K562 (cell line): ENCODE results near the gene CWC22. TPM values are rescaled to one million over a fixed set of nuclear protein-coding genes. Genes with fewer than 3 reads are reported as not detected.

Source experiments
- CEBPB ChIP-seq: fragments of 450-650 bp; IDR thresholded peaks from 2 replicates; pipeline ENCODE4 v1.6.1; 2016; ENCODE audit warnings: missing genetic modification characterization, missing compliant biosample characterization
- CEBPG ChIP-seq, 3 experiments: fragments of 200-800 bp in 1 of 3; sonication (Bioruptor generic) in 1 of 3; sonication (generic) in 1 of 3; formaldehyde crosslinking in 1 of 3; IDR thresholded peaks in 2 of 3; conservative IDR thresholded peaks in 1 of 3; 2 replicates each; pipeline versions ENCODE4 v1.6.1 to v1.8.0; 2016 to 2022; ENCODE audit warnings: missing compliant biosample characterization in 2 of 3, missing genetic modification characterization in 2 of 3, mild to moderate bottlenecking in 1 of 3, missing genetic modification reagents in 1 of 3
- CUX1 ChIP-seq: fragments of 200-800 bp; sonication (Bioruptor generic); IDR thresholded peaks from 2 replicates; pipeline ENCODE4 v1.6.1; 2016; ENCODE audit warnings: missing genetic modification characterization, missing compliant biosample characterization
- ETS2 ChIP-seq: IDR thresholded peaks from 2 replicates; pipeline ENCODE4 v1.6.1; 2016; ENCODE audit warnings: borderline replicate concordance, missing genetic modification characterization, mild to moderate bottlenecking, moderate library complexity, missing compliant biosample characterization; ENCODE audit not compliant: poor library complexity, severe bottlenecking
- FOXA3 ChIP-seq, 2 experiments: fragments of 450-650 bp in 1 of 2; sonication (generic) in 1 of 2; formaldehyde crosslinking; IDR thresholded peaks in 1 of 2; conservative IDR thresholded peaks in 1 of 2; 2 replicates each; pipeline versions ENCODE4 v1.4.0 to v1.8.0; 2020 to 2022; ENCODE audit warnings: mild to moderate bottlenecking in 2 of 2, missing genetic modification reagents in 1 of 2
- TFAP4 ChIP-seq: sonication (generic); formaldehyde crosslinking; IDR thresholded peaks from 2 replicates; pipeline ENCODE4 v1.8.0; 2022; ENCODE audit warnings: missing genetic modification reagents, mild to moderate bottlenecking, moderate library complexity, borderline replicate concordance
- ZEB2 ChIP-seq: fragments of 450-650 bp; IDR thresholded peaks from 2 replicates; pipeline ENCODE4 v1.6.1; 2016
- ZNF134 ChIP-seq: fragments of 250-450 bp; sonication (Bioruptor Pico); conservative IDR thresholded peaks from 2 replicates; pipeline ENCODE4 v1.4.0; 2020
- ZNF444 ChIP-seq: fragments of 250-450 bp; sonication (Bioruptor Pico); IDR thresholded peaks from 2 replicates; pipeline ENCODE4 v1.4.0; 2020; ENCODE audit warnings: mild to moderate bottlenecking, moderate library complexity
- ZNF778 ChIP-seq: fragments of 450-650 bp; formaldehyde crosslinking; IDR thresholded peaks from 2 replicates; pipeline ENCODE4 v1.4.0; 2020; ENCODE audit warnings: mild to moderate bottlenecking, moderate library complexity
- ZNF79 ChIP-seq: fragments of 250-450 bp; sonication (Bioruptor Pico); IDR thresholded peaks from 2 replicates; pipeline ENCODE4 v1.4.0; 2020; ENCODE audit warnings: low read depth, mild to moderate bottlenecking, moderate library complexity
- ZSCAN29 ChIP-seq: fragments of 450-650 bp; IDR thresholded peaks from 2 replicates; pipeline ENCODE4 v1.6.1; 2017
- polyA plus RNA-seq, 8 experiments: library from polyadenylated mRNA; depleted of rRNA in 4 of 8; stranded (reverse) in 5 of 8; unstranded in 3 of 8; fragments of >200 nt; fragmentation: Nextera tagmentation in 2 of 8; fragmentation: Illumina TruSeq in 1 of 8; extraction: Ambion mirVana in 2 of 8; extraction: Trizol in 1 of 8; gene quantifications; 2 replicates each; pipeline versions ENCODE4 v1.2.1 to v1.2.3, GENCODE V29; 2011 to 2014; ENCODE audit warnings: inconsistent platforms in 1 of 8, missing spikeins in 1 of 8
- total RNA-seq, 7 experiments: library from RNA; depleted of rRNA in 6 of 7; stranded (reverse); fragments of >200 nt in 6 of 7; fragmentation: Illumina TruSeq in 2 of 7; extraction: Trizol in 2 of 7; gene quantifications; 2 replicates each; pipeline versions ENCODE4 v1.2.1 to v1.2.3, GENCODE V29; 2011 to 2021; ENCODE audit warnings: low replicate concordance in 1 of 7
- TF ChIP-seq, protein P1 (sequence below), 2 experiments: fragments of 450-650 bp; IDR thresholded peaks; 2 replicates each; pipeline ENCODE4 v1.6.1; 2016; ENCODE audit warnings: mild to moderate bottlenecking in 2 of 2, borderline replicate concordance in 1 of 2, low read depth in 1 of 2, moderate library complexity in 1 of 2

CWC22 gene
- total and polyA plus RNA-seq, 9 of the 15 experiments (the other 6 are each of a cell fraction or from before 2014, with no cell fraction given), result 14.5 to 54.2 (median 36.7) TPM

- TF ChIP-seq, protein P1, sequence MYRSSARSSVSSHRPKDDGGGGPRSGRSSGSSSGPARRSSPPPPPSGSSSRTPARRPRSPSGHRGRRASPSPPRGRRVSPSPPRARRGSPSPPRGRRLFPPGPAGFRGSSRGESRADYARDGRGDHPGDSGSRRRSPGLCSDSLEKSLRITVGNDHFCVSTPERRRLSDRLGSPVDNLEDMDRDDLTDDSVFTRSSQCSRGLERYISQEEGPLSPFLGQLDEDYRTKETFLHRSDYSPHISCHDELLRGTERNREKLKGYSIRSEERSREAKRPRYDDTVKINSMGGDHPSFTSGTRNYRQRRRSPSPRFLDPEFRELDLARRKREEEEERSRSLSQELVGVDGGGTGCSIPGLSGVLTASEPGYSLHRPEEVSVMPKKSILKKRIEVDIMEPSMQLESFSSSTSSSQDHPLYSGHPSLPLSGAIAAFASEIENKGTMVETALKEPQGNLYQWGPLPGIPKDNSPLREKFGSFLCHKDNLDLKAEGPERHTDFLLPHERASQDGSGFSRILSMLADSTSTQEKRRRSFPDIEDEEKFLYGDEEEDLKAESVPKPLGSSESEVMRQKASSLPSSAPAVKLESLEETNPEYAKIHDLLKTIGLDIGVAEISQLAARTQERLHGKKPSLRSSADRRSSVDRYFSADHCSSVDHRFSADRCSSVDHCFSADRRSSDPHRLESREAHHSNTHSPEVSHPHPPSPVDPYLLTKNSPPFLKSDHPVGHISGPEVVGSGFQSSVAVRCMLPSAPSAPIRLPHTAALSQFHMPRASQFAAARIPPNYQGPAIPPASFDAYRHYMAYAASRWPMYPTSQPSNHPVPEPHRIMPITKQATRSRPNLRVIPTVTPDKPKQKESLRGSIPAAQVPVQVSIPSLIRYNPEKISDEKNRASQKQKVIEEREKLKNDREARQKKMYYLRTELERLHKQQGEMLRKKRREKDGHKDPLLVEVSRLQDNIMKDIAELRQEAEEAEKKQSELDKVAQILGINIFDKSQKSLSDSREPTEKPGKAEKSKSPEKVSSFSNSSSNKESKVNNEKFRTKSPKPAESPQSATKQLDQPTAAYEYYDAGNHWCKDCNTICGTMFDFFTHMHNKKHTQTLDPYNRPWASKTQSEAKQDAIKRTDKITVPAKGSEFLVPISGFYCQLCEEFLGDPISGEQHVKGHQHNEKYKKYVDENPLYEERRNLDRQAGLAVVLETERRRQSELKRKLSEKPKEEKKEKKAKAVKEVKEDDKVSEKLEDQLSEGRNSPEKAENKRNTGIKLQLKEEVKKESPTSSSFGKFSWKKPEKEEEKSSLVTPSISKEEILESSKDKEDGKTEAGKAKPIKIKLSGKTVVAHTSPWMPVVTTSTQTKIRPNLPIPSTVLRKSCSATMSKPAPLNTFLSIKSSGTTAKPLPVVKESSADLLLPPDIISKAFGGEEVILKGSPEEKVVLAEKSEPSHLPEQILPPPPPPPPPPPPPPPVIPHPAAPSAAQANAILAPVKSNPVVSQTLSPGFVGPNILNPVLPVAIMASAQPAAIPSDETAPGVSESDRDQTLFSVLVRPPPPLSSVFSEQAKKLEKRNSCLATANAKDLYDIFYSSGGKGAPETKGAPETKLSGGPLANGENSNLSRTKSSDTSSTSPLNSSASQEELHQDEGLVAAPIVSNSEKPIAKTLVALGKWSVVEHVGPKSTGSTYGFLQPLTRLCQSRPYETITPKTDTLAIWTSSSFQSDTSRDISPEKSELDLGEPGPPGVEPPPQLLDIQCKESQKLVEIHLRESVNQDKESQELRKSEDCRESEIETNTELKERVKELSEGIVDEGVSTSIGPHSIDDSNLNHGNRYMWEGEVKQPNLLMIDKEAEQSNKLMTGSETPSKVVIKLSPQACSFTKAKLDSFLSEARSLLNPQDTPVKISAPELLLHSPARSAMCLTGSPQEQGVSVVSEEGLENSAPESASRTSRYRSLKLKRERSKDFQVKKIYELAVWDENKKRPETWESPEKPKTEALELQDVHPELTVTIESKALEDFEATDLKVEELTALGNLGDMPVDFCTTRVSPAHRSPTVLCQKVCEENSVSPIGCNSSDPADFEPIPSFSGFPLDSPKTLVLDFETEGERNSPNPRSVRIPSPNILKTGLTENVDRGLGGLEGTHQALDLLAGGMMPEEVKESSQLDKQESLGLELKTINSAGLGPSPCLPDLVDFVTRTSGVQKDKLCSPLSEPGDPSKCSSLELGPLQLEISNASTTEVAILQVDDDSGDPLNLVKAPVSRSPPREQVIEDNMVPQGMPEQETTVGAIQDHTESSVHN (IDR thresholded peaks at IDR 0.05; ENCODE audit: borderline replicate concordance in 1 of 2, low read depth in 1 of 2), result no peak
- TF ChIP-seq ZSCAN29 (no peak), TFAP4 (no peak), ZNF134 (CRISPR knock-in tag) (no peak), ZEB2 (no peak), FOXA3 (CRISPR knock-in tag; conservative IDR thresholded peaks at IDR 0.05 in 1 of 2, IDR thresholded peaks at IDR 0.05 in 1 of 2) (no peak), CEBPG (CRISPR knock-in tag; IDR thresholded peaks at IDR 0.05) (no peak), CEBPG (tag; conservative IDR thresholded peaks at IDR 0.05 in 1 of 2, IDR thresholded peaks at IDR 0.05 in 1 of 2) (peak; percentile 62 to 78), CEBPB (peak; percentile 50; the same call in 1 of the 2 replicates), ZNF79 (no peak), ZNF778 (CRISPR knock-in tag) (no peak), ETS2 (tag) (no peak), CUX1 (no peak), ZNF444 (CRISPR knock-in tag) (no peak)
These were observed 39.1 kb upstream of the CWC22 start (continued) for GRCh38 chr2:180046202-180046601.
